NCI-H2107 treated with DMSO at 0.1 percent for 48 hours (cell line): ENCODE data around the gene RABAC1.
"Not testable (repeated sequence)": the region's sequence is repeated elsewhere in the genome, so short reads cannot be mapped to it uniquely, and the experiment has no call there.

ENCODE experiments used
- DNase-seq: peaks from one replicate; lab custom pipeline; 2025; ENCODE audit not compliant: unreplicated experiment; lab: John Stamatoyannopoulos, UW

Gene RABAC1

DNA sequence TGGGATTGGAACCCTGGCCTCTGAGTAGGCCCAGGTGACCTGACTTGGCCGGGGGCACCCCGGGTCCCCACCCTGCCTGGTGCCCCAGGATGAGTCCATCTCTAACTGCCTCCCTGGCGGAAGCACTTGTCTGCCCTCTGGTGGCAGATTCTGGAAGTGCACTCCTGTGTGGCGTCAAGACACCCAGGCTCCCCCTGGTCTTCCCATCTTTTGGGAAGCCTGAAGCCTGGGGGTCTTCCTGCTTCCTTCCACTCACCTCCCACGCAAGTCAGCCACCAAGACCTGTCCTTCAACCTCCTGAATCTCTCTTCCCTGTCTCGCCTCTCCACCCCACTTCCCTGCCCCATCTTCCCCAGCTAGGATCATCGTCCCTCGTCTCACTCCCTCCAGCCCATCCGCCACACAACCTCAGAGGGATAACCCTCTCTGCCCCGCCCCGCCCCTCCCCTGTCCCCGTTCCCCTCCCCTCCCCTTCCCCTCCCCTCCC is 7.4 kb downstream of the RABAC1 start:
- no peak for DNase-seq

DNA sequence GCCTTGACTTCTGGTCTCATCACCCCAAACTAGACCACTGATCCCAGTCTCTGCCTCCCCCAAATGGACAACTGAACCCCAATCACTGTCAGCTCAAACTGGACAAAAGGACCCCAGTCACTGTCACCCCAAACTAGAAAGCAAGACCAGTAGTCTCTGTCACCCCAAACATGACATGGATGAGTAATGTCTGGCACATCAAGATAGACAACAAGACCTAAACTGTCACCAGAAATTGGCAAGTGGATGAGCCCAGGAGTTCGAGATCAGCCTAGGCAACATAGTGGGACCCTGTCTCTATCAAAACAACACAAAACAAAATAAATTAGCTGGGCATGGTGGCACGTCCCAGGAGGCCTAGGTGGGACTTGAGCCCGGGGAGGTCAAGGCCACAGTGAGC is 12.0 kb downstream of the RABAC1 start:
- DNase-seq = no peak

GRCh38 chr19:41945135-41945766 is 13.9 kb downstream of the RABAC1 start:
- DNase-seq = no peak

- DNase-seq = no peak
These were observed 14.8 kb downstream of the RABAC1 start for GRCh38 chr19:41944336-41944735.

DNA sequence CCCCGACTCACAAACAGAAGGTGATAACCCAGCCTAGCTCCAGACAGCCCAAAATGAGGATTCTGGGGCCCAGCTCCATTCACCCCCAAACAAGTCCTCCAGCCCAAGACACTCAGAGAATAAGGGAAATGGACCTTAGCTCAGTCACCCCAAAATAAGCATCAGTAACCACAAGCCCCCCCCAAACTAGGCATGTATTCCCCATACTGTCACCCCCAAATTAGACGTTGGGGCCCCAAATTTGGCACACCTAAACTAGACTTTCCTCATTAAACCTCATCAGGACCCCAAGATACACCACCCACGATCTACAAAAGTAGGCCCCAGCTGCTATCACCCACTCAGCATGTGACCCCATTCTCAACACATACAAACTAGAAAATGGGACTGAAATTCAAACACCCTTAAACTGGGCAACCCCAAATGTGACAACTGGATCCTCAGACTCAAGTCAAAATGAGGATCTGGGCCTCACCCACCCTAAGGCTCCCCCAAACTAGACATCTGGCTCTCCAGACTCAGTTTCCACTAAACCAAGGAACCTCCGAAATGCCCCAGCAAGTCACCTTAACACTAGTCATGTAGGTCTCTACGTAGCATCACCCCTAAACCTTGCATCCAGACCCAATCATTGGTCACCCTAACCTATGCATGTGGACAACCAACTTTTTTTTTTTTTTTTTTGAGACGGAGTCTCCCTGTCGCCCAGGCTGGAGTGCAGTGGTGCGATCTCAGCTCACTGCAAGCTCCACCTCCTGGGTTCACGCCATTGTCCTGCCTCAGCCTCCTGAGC is 17.5 kb downstream of the RABAC1 start:
- no peak for DNase-seq

DNA sequence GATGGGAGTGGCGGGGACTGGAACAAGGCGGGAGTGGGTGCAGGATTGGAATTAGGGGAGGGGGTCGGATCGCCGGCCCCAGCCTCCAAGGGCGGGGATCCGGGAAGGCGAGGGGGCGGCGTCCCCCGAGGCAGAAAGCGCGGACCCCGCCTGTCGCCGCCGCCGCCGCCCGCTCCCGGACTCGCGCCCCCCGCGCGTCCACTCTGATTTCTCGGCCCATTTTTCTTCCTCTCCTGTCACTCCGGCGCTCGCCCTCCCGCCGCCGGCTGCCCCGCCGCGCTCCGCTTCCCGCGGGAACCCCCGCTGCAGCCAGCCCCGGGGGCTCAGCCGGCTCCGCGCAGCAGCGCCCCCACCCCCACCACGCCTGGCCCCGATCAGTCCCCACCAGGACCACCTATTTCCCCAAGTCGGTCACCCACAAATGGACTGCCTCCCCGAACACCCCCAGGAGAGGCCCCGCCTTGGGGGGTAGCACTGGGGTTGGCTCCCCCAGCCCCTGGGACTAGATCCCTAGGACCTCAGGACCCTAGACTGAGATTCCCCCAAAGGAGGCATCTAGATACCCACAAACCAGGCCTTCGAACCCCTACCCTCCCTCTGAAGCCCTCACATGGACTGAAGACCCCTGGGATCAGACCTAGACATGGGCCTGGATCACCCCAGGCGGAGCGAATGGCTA is 18.3 kb downstream of the RABAC1 start:
- no peak for DNase-seq

- DNase-seq = no peak
These were observed 19.0 kb downstream of the RABAC1 start for GRCh38 chr19:41939861-41940730.

DNA sequence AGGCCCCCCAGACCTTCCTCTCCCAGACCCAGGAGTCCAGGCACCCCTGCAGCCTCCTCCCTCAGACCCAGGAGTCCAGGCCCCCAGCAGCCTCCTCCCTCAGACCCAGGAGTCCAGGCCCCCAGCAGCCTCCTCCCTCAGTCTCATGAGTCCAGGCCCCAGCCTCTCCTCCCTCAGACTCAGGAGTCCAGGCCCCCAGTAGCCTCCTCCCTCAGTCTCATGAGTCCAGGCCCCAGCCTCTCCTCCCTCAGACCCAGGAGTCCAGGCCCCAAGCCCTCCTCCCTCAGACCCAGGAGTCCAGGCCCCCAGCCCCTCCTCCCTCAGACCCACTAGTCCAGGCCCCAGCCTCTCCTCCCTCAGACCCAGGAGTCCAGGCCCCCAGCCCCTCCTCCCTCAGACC is 19.9 kb downstream of the RABAC1 start:
- DNase-seq = not testable (repeated sequence)

DNA sequence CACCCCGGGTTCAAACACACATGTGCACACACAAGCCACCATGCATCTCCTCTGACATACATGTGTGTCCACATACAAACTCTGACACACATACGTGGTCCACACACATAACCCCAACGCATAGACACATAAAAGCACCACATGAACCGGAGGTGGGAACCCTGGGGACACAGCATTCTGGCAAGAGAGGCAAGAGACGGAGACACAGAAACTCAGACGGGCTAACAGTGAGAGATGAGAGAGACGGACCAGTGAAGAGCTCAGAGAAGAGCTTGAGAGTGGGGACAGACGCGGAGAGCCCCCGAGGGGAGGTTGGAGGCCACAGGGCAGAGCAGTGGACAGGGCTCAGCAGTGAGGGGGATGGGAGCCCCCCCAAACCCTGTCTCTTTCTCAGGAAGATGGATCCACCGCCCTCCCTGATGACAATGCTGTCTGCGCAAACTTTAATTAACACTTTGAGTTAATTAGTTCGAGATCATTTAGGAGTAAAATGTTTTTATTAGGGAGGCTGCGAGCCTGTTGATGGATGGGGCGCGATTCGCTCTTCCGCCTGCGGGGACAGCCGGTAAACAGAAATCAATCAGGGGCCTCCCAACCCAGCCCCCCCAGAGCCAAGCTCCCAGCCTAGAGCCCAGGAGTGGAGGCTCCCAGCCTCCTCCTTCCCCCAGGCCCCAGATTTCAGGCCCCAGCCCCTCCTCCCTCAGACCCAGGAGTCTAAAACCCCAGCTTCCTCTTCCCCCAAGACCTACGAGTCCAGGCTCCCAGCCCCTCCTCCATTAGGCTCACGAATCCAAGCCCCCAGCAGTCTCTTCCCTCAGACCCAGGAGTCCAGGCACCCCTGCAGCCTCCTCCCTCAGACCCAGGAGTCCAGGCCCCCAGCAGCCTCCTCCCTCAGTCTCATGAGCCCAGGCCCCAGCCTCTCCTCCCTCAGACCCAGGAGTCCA is 21.3 kb downstream of the RABAC1 start:
- DNase-seq = no peak

GRCh38 chr19:41936961-41937360 is 22.2 kb downstream of the RABAC1 start:
- DNase-seq = no peak

- DNase-seq = no peak
These were observed 22.7 kb downstream of the RABAC1 start for GRCh38 chr19:41936416-41936850.

GRCh38 chr19:41935760-41936415 is 23.2 kb downstream of the RABAC1 start:
- no peak for DNase-seq

GRCh38 chr19:41934849-41935374 is 24.2 kb downstream of the RABAC1 start:
- peak; percentile 25 for DNase-seq

GRCh38 chr19:41933693-41934426 is 25.3 kb downstream of the RABAC1 start:
- no peak for DNase-seq

GRCh38 chr19:41932720-41933332 is 26.3 kb downstream of the RABAC1 start:
- DNase-seq = no peak

DNA sequence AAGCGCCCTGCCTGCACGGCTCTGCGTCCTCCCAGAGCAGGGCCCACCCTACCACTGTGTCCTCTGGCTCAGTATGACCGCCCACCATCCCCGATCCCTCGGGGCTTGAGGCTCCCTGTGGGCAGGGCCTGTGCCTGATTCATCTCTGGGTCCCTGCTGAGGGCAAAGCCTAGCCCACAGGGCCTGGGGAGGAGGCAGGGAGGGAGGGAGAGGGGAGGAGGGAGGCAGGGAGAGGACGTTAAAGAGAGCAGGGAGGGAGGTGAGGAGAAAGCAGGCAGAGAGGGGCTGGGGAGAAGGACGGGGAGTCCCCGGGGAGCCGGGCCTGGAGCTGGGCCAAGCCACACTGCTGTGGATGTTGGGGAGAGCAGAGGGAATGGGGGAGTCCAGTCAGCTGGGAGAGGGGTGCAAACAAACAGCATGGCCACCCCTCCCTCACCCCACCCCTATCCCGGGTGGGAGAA is 26.8 kb downstream of the RABAC1 start:
- DNase-seq = no peak

- no peak for DNase-seq
These were observed 28.1 kb downstream of the RABAC1 start for GRCh38 chr19:41930926-41931592.
